Immature natural killer cell (primary cell): ENCODE results near the gene CSF1R. TPM values are rescaled to one million over a fixed set of nuclear protein-coding genes. Genes with fewer than 3 reads are reported as not detected.
A peak's percentile ranks its signal among the peaks of the same experiment; 100 is the strongest.

ENCODE experiments used
- DNase-seq, 3 donors: peaks; one replicate each; pipeline ENCODE4 v3.0.0; 2022; ENCODE audit warnings: mixed read lengths in 1 of 3
- H3K27ac Mint-ChIP-seq, 6 donors: one replicate each; pipeline ENCODE4 v1.8.0; 2020; ENCODE audit warnings: mixed read lengths in 6 of 6, mild to moderate bottlenecking in 5 of 6, inconsistent platforms in 4 of 6, moderate library complexity in 3 of 6
- H3K27me3 Mint-ChIP-seq, 3 donors: one replicate each; pipeline ENCODE4 v1.8.0; 2020 to 2021; ENCODE audit warnings: low read depth in 3 of 3, mild to moderate bottlenecking in 3 of 3, mixed read lengths in 3 of 3, moderate library complexity in 3 of 3, inconsistent platforms in 1 of 3
- H3K36me3 Mint-ChIP-seq, 3 donors: one replicate each; pipeline ENCODE4 v1.8.0; 2020; ENCODE audit warnings: mixed read lengths in 3 of 3, inconsistent platforms in 2 of 3, mild to moderate bottlenecking in 2 of 3
- H3K4me1 Mint-ChIP-seq, 2 donors: one replicate each; pipeline ENCODE4 v1.8.0; 2020; ENCODE audit warnings: inconsistent platforms in 2 of 2, mild to moderate bottlenecking in 2 of 2, mixed read lengths in 2 of 2, moderate library complexity in 1 of 2
- H3K4me3 Mint-ChIP-seq, 5 donors: one replicate each; pipeline ENCODE4 v1.8.0; 2020; ENCODE audit warnings: mild to moderate bottlenecking in 5 of 5, mixed read lengths in 5 of 5, inconsistent platforms in 3 of 5, moderate library complexity in 3 of 5
- H3K9me3 Mint-ChIP-seq, 6 donors: one replicate each; pipeline ENCODE4 v1.8.0; 2020; ENCODE audit warnings: mild to moderate bottlenecking in 6 of 6, mixed read lengths in 6 of 6, inconsistent platforms in 4 of 6, moderate library complexity in 3 of 6
- polyA plus RNA-seq, 3 donors: library from polyadenylated mRNA; unstranded; fragments of 300-500 nt; fragmentation: Illumina TruSeq; gene quantifications; one replicate each; pipeline ENCODE4 v1.2.3, GENCODE V29; 2021

The CSF1R gene
- polyA plus RNA-seq: 10 to 100 TPM in 1 of 3 donors, 1 to 10 TPM in 1, under 1 TPM in 1; 0.82 to 10.4 (median 2.5) TPM

DNA sequence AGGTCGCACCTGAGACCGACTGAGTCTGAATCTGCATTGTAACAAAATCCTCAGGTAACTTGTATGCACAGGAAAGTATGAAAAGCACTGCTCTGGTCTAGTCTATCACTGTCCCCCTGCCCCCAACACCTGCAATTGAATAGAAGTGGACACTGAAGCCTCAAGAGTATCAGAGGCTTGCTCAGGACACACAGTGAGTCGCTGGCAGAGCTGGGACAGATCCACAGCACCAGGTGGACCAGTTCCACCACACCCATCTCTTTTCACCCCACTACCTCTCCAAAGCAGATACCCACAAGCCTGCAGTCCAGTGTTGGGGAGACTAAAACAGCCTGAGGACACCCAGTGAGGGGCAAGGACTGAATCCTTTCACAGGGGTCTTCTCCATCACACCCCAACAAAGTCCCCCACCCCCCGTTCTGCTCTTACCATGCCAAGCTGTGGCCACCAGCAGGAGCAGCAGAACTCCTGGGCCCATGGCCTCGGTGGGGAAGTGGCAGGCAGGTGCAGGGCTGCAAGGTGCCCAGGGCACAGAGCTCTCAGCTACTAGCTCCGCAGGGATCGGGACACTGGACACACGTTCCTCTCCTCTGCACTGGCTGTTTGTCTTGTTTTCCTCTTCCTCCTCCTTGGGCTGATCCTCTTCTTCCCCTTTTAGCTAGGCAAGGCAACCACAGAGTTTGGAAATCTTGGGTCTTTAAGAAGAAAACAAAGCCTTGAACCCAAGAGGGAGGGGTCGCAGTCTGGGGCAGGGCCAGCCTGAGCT is at the start of gene CSF1R:
CSF1R (minus strand) TSS at position 605 of the 766 bp plus-strand sequence; CDS start at position 478, 127 bp downstream.
- H3K27me3 Mint-ChIP-seq: peaks cover 7 to 19% (median 14%) of the 10 kb centered on the region in 3 donors
- DNase-seq: no peak
- H3K4me3 Mint-ChIP-seq: no peak within 1 kb of the TSS

DNA sequence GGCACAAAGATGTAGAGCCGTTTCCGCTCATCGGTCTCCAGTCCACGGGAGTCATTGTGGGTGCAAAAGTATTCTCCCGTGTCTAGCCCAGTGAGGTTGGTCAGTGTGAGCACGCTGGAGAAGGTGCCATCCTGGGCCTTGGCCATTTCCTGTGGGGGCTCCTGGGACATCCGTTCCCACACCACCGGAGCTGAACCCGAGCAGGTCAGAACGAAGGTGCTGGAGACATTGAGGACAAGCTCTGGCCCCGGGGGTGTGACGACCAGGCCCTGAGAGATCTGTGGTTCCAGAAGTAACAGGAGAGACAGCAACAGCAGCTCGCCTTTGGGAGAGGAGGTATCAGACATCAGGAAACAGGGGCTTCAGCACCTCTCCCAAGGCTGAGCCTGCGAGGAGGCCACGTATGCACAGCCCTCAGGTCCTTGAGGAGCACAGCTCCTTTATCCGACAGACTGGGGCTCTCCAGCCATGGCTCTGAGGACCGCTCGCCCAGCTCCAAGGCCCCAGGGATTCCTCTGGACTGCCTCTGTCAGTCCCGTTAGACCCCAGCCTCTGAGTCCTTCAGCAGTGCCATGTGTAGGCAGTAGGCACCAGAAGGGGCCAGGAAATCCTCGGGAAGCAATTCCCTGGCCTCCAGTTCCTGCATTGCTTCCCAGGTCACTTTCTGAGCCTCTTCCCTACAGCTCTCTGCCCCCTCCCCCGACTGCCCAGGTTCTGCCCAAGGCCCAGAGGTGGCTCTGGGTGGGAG is 49.4 kb upstream of the CSF1R start:
- Mint-ChIP-seq H3K27ac (peak overlapping the region in 1 of 6 donors; percentile 20), H3K4me1 (peaks cover 10 to 12% of the 10 kb centered on the region in 2 donors), H3K9me3 (no peaks in the 10 kb centered on the region)

More for the DNA sequence above, at the start of gene CSF1R:
- Mint-ChIP-seq H3K4me1 (peaks cover 6 to 16% of the 10 kb centered on the region in 2 donors), H3K9me3 (no peaks in the 10 kb centered on the region), H3K36me3 (peaks cover 0 to 3% (median 0%) of the 10 kb centered on the region in 3 donors), H3K27ac (no peak within 1 kb of the TSS)

GRCh38 chr5:150134198-150134588 is 47.8 kb upstream of the CSF1R start:
- no peaks in the 10 kb centered on the region for H3K9me3 Mint-ChIP-seq

More for the DNA sequence above, 49.4 kb upstream of the CSF1R start:
- Mint-ChIP-seq H3K4me3 (no peak overlapping the region), H3K36me3 (peaks cover 0 to 9% (median 4%) of the 10 kb centered on the region in 3 donors), H3K27me3 (peaks cover 0 to 2% (median 0%) of the 10 kb centered on the region in 3 donors)
- no peak for DNase-seq

DNA sequence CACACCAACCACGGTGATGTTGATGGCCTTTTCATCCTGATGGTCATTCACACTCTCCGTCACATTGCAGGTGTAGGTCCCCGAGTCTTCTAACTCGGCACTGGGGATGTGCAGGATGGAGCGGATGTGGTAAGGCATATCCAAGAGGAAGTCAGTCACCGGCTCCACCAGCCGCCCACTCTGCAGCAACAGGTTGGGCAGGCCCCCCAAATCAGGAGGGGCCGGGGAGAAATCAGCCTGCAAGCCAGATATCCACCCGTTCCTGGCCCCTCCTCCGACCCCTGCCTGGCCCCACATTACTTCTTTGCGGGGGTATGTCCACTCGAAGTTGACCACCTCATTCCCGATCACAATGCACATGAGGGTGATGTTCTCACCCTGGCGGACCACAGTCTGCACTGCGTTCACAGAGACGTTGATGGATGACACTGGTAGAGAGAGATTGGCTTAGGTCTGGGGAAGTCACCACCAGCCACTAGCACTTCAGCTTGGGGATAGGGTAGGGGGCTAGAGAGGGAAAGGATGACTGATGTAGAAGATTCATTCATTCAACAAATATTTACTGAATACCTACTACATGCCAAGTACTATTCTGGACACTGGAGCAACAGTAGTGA is 47.3 kb upstream of the CSF1R start:
- Mint-ChIP-seq H3K4me3 (no peak overlapping the region), H3K36me3 (peaks cover 0 to 20% (median 6%) of the 10 kb centered on the region in 3 donors), H3K27ac (no peak overlapping the region), H3K9me3 (no peaks in the 10 kb centered on the region), H3K27me3 (peaks cover 0 to 2% (median 0%) of the 10 kb centered on the region in 3 donors), H3K4me1 (peaks cover 20 to 21% of the 10 kb centered on the region in 2 donors)
- DNase-seq: no peak

More at GRCh38 chr5:150134198-150134588, 47.8 kb upstream of the CSF1R start:
- Mint-ChIP-seq H3K36me3 (peaks cover 0 to 17% (median 4%) of the 10 kb centered on the region in 3 donors), H3K27ac (no peak overlapping the region), H3K4me1 (peaks cover 20 to 21% of the 10 kb centered on the region in 2 donors), H3K27me3 (peaks cover 0 to 2% (median 0%) of the 10 kb centered on the region in 3 donors), H3K4me3 (no peak overlapping the region)
- DNase-seq: no peak

DNA sequence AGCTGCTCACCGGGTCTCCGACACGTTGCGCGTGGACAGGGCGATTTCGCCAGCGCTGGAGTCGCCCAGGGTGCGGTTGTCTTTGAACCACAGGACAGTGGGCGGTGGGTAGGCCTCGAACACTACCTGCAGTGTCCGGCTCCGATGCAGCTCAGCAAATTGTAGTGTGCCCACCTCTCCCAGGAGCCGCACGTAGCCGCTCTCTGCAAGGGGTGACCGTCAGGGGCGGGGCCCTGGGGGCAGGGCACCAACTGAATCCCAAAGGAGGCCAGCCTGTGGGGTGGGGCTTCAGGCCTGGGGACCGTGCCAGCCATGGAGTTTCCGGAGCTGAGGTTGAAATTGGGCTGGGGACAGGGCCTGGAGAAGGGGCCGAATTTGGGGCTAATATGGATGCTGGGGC is 46.4 kb upstream of the CSF1R start:
- H3K27ac Mint-ChIP-seq: peak overlapping the region in 1 of 6 donors; percentile 36
- DNase-seq: no peak
- no peaks in the 10 kb centered on the region for H3K27me3 Mint-ChIP-seq
- no peak overlapping the region for H3K4me3 Mint-ChIP-seq
- H3K4me1 Mint-ChIP-seq: peaks cover 20 to 21% of the 10 kb centered on the region in 2 donors
- peaks cover 0 to 26% (median 10%) of the 10 kb centered on the region in 3 donors for H3K36me3 Mint-ChIP-seq
- no peaks in the 10 kb centered on the region for H3K9me3 Mint-ChIP-seq

- H3K36me3 Mint-ChIP-seq: peaks cover 0 to 27% (median 10%) of the 10 kb centered on the region in 3 donors
- peaks cover 20 to 21% of the 10 kb centered on the region in 2 donors for H3K4me1 Mint-ChIP-seq
- no peaks in the 10 kb centered on the region for H3K27me3 Mint-ChIP-seq
- no peak for DNase-seq
- no peak overlapping the region for H3K4me3 Mint-ChIP-seq
- H3K27ac Mint-ChIP-seq: peak overlapping the region in 3 of 6 donors; percentile 25 to 46 (median 36)
- no peaks in the 10 kb centered on the region for H3K9me3 Mint-ChIP-seq
Observed at GRCh38 chr5:150131978-150132694, 45.8 kb upstream of the CSF1R start.

DNA sequence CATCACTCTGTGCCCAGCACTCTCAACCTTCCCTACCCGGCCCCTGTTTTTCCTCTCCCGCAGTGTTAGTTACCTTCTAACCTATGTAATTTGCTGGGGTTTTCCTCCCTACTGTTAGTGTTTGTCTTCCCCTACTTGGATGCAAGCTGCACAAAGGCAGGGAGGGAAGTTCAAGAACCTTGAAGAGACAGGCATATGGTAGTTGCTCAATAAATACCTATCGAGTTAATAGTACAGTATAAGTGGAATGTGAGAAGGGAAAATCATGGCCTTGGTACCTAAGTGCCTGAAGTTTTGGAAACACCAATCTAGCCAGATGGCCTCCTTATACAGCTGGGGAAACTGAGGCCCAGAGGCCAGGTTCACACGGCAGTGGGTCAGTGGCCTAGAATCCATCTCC is 45.1 kb upstream of the CSF1R start:
- Mint-ChIP-seq H3K27ac (peak overlapping the region in 4 of 6 donors; percentile 8 to 63 (median 16)), H3K36me3 (peaks cover 0 to 27% (median 10%) of the 10 kb centered on the region in 3 donors), H3K9me3 (no peaks in the 10 kb centered on the region), H3K4me3 (peak overlapping the region in 2 of 5 donors; percentile 8 to 75), H3K4me1 (peaks cover 20 to 21% of the 10 kb centered on the region in 2 donors), H3K27me3 (peaks cover 0 to under 1% (median 0%) of the 10 kb centered on the region in 3 donors)
- no peak for DNase-seq

DNA sequence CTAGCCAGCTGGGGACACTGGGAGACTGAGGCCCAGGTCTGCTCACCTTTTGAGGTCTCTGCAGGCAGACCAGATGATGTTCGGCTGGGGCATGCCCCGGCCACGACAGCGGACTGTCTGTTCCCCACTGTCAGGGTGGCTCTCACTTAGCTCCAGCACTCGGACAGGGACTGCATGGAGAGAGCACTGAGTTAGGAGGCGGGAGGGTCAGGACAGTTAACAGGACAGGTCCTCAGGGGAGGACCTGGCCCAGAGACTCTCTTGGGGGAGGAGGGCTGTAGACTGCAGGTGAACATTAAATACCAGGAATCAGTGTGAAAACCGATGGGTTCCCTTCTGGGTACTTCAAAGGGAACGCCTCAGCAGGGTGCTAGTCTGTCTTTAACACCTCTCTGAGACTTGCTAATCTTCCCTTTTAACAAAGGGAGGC is 44.2 kb upstream of the CSF1R start:
- Mint-ChIP-seq H3K27me3 (peaks cover 0 to 1% (median 0%) of the 10 kb centered on the region in 3 donors), H3K4me1 (peaks cover 20 to 21% of the 10 kb centered on the region in 2 donors), H3K9me3 (no peaks in the 10 kb centered on the region), H3K4me3 (peak overlapping the region in 4 of 5 donors; percentile 24 to 75 (median 54)), H3K27ac (peak overlapping the region in 3 of 6 donors; percentile 7 to 63 (median 51)), H3K36me3 (peaks cover 0 to 30% (median 10%) of the 10 kb centered on the region in 3 donors)
- DNase-seq: peak in 1 of 3 donors; percentile 11

DNA sequence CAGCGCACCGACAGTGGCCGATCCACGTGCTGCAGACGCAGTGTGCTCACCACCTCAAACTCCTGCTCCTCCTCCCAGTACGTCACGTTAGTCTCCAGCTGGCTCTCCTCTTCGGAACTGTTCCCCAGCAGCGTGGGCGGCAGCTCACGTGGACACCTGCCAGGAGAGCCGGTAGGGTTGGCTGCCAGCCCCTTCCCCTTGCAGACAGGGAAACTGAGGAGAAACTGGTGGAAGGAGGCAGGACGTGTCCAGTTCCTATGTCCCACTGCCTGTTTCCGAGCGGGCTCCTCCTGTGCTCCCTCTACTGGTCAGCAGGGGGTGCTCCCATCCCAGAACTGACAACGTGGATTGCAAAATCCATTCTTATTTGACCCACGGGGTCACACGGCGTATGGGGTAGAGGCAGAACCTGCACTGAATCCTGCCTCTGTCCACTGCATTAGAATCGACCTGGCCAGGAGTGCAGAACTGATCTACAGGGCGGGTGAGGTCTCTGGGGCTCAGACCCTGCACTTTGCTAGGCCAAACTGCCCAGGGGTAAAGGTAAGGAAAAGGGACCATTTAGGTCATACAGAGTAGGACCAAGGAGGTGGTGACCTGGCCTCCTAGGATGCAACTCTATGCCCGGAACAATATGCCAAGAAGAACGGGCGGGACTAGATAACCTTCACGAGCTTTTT is 43.6 kb upstream of the CSF1R start:
- Mint-ChIP-seq H3K27ac (peak overlapping the region in 2 of 6 donors; percentile 9 to 63), H3K4me1 (peaks cover 20 to 21% of the 10 kb centered on the region in 2 donors), H3K4me3 (peak overlapping the region; percentile 22 to 75 (median 39)), H3K9me3 (no peaks in the 10 kb centered on the region), H3K27me3 (peaks cover 0 to 1% (median 0%) of the 10 kb centered on the region in 3 donors), H3K36me3 (peaks cover 0 to 29% (median 10%) of the 10 kb centered on the region in 3 donors)
- DNase-seq: peak; percentile 42 to 57 (median 55)

DNA sequence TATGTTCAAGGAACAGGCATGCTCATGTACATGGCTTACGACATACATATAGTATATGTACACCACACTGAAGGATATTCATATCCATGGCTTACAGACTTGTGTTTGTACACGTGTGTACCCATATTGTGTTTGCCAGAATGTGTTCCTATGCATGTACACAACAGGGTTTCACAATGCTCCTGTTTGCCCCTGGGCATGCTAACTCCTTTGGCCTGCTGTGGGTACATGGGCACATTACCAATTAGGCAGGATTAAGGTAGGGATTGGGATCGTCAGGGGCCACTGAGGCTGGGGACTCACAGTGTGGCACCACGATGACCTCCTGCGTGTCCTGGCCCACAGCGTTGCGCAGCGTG is 43.1 kb upstream of the CSF1R start:
- Mint-ChIP-seq H3K27me3 (peaks cover 0 to 1% (median 1%) of the 10 kb centered on the region in 3 donors), H3K27ac (no peak overlapping the region), H3K4me3 (no peak overlapping the region), H3K4me1 (peaks cover 20 to 21% of the 10 kb centered on the region in 2 donors), H3K9me3 (no peaks in the 10 kb centered on the region), H3K36me3 (peaks cover 0 to 31% (median 10%) of the 10 kb centered on the region in 3 donors)
- no peak for DNase-seq

DNA sequence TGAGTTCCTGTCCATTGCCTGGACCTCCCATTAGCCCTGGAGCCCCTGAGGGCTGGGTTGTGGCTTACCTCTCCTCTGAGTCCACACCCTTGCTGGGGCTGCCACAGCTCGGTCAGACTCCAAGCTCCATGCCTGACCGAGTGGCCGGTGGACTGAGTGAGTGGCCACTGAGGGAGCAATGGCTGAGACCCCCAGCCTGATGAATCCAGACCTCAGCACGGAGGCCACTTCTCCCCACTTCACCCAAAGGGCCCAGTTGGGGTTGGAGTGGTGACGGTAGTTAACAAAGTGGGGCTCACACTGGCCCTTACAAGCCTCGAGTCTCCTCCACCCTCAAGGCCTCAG is 40.5 kb upstream of the CSF1R start:
- DNase-seq: no peak
- H3K27me3 Mint-ChIP-seq: peaks cover 0 to 1% (median 1%) of the 10 kb centered on the region in 3 donors
- peaks cover 17 to 20% of the 10 kb centered on the region in 2 donors for H3K4me1 Mint-ChIP-seq
- H3K36me3 Mint-ChIP-seq: peaks cover 0 to 28% (median 6%) of the 10 kb centered on the region in 3 donors
- H3K4me3 Mint-ChIP-seq: no peak overlapping the region
- no peaks in the 10 kb centered on the region for H3K9me3 Mint-ChIP-seq
- H3K27ac Mint-ChIP-seq: no peak overlapping the region

DNA sequence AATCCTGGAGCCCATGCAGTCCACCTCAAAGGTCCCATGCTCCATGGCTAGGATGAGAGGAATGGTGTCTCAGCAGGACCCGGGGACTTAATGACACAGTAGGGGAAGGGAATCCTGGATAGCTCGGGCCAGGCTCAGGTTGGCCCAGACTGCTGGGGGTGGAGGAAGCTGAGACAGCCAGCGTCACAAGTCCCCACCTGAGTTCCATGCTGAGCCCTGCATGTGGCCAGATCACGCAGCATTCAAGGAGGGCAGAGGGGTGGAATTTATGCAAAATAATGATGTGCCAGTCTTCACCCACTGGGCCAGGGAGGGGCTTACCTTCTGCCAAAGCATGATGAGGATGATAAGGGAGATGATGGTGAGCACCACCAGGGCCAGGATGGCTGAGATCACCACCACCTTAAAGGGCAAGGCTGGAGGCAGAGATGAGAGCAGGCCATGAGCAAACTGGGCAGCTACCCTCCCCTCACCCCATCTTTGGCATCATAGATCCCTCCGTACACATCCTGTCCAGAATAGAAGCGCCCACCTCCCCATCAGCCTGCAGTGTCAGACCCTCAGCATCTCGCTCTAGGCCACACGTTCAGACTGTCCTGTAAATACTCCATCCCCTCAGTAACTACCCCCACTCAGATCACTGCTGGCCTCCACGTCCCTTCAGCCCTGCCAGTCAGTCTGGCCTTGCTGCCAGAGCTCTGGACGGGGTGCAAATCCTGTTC is 40.0 kb upstream of the CSF1R start:
- Mint-ChIP-seq H3K27ac (no peak overlapping the region), H3K27me3 (peaks cover 0 to 1% (median 1%) of the 10 kb centered on the region in 3 donors), H3K36me3 (peaks cover 0 to 33% (median 6%) of the 10 kb centered on the region in 3 donors), H3K4me3 (no peak overlapping the region), H3K4me1 (peaks cover 16 to 17% of the 10 kb centered on the region in 2 donors), H3K9me3 (no peaks in the 10 kb centered on the region)
- no peak for DNase-seq
